Activated naive CD4-positive, alpha-beta T cell (primary cell): ENCODE measurements around the gene RABGAP1L.
"Not testable (repeated sequence)": the region's sequence is repeated elsewhere in the genome, so short reads cannot be mapped to it uniquely, and the experiment has no call there.

ENCODE experiments used
- DNase-seq, 4 experiments: peaks; one replicate each; lab custom pipeline; 2025; lab: John Stamatoyannopoulos, UW

Gene RABGAP1L

DNA sequence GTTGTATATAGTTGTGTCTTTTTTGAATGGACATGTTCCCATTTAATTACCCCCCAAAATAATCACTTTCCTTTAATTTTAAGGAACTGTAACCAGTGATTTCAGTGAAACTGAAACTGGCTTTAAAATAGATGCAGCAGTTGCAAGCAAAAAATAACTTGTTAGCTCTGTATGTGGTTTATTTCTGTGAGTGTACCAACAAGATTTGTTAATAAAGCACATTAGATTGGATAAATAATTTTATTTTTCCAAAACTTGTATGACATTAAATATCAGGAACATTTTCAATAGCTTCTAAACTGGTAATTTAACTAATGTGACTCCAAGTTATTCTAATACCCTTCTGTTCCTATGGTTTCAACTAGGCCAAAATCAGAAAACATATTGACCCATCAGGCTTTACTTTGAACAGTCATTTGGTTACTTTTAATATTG lies 656.2 kb downstream of the RABGAP1L start:
- DNase-seq = no peak

DNA sequence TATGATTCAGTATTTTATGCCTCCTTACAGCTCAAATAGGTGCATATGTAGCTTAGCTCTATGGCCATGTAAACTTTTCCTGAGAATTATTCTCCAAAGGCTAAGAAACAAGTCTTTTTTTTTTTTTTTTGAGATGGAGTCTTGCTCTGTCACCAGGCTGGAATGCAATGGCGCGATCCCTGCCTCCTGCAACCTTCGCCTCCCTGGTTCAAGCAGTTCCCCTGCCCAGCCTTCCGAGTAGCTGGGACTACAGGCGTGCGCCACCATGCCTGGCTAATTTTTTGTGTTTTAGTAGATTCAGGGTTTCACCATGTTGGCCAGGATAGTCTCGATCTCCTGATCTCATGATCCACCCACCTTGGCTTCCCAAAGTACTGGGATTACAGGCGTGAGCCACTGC lies 657.3 kb downstream of the RABGAP1L start:
- not testable (repeated sequence) for DNase-seq

DNA sequence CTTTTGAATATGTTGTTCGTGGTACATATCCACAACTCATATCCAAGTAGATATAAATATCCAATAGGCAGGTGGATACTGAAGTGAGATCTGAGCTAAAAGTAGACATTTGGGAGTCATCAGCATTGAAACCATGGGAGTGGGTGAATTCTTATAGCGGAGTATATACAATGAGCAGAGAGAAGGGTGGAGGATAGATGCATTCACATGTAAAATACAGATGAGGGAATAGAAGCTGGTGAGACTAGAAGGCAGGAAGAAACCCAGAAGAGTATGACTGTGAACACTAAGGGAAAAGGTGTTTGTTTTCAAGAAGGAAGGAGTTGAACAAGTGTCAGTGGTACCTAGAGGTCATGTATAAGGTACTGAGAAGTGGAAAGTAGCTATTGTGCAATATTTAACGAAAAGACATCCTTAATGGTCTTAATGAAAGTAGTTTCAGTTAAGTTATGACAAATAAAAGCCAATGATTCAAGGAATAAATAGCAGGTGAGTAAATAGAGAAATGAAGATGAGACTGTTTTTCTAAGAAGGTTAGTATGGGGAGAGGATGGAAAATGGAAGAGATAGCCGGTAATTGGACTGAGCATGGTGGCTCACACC lies 658.8 kb downstream of the RABGAP1L start:
- no peak for DNase-seq

GRCh38 chr1:174818951-174819350 lies 659.6 kb downstream of the RABGAP1L start:
- no peak for DNase-seq

GRCh38 chr1:174819596-174819995 lies 660.3 kb downstream of the RABGAP1L start:
- DNase-seq = no peak

DNA sequence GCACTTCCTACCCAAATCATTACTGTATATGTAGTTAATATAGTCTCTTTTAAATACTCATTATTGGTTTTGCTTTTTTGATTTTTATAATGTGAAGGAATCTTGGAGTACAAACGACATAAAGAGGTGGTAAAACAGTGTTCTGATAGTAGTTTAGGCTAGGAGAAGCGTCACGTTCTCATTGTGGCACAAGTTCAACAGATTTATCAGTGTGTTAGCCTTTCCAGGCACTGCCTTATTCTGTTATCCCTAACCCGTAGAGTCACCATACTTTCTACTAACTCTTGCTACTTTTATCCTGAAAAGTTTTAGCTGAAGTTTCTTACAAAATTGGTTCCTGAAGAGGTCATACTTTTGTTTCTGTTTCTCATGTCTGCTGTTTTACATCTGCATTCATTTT lies 665.8 kb downstream of the RABGAP1L start:
- no peak for DNase-seq

DNA sequence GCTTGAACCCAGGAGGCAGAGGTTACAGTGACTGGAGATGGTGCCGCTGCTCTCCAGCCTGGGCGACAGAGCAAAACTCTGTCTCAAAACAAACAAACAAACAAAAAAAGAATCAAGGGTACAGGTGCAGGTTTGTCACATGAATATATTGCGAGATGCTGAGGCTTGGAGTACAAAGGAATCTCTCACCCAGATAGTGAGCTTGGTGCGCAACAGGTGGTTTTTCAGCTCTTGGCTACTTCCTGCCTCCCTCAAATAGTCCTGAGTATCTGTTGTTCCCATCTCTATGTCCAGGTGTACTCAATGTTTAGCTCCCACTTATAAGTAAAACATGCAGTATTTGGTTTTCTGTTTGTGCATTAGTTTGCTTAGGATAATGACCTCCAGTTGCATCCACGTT lies 666.5 kb downstream of the RABGAP1L start:
- DNase-seq = no peak

DNA sequence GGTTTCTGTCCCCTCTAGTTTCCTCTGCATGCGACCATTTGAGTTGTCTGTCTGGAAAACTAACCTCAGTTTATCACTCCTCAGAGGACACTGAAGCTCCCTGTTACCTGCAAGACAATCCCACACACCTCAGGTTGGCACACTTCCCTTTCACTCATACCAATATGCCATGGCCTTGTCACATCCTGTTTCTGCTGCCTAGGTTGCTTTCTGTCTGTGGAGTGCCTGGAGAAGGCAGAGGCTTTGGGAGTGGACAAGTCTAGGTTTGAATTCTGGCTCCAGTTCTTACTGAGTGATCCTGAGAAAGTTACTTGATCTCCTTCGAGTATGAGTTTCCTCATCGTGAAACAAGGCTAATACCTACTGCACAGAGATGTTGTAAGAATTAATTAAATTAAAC lies 668.9 kb downstream of the RABGAP1L start:
- no peak for DNase-seq

DNA sequence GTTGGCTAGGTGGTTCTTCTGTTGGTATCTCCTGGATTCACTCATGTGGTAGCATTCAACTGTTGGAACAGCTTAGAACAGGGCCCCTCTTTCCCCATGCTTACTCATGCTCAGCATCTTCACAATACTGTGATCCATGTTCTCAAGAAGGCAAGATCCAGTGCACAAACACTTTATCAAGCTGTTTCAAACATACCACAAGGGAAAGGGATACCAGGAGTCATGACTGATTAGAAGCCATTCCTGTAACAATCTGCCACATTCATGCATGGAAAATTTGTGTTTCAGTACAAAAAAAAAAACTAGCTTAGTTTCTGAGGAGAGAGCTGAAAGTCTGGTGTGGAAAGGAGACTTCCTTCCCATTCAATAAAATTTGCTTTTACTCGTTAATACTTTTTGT lies 670.7 kb downstream of the RABGAP1L start:
- DNase-seq = no peak

GRCh38 chr1:174836543-174836942 lies 677.2 kb downstream of the RABGAP1L start:
- DNase-seq = no peak

DNA sequence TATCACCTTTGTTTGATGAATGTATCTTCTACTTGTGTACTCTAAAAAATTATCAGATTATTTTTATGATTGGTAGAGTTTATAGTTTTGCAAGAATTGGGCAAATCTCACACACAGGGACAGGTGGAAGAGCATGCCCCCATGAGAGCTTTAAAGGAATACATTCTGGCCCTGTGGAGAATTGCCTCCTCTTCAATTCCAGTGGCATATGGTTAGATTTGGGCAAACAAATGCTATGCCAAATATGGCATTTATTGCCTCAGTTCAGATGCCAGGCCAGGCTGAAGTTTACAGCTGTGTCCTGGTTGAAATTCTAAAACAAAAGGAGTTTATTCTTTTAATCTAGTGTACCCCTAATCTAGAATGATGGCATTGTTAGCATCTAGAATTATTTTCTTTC lies 678.1 kb downstream of the RABGAP1L start:
- no peak for DNase-seq

- DNase-seq = no peak
These were observed 679.9 kb downstream of the RABGAP1L start for GRCh38 chr1:174839211-174839610.

DNA sequence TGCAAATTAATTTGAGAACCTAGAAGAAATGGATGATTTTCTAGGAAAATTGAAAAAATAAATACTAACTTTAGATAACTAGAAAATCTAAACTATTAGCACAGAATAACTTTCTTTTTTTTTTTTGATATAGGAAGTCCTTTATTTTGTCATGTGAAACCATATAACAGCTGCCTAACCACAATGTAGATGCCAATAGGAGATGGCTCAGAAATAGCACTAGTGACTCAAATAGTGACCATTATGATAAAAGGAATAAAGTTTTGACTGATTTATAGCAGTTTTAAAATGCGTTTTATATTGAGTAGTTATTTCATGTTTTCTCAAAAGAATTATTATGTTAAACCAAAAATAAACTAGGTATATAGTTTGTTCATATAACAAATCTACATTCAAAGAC lies 682.4 kb downstream of the RABGAP1L start:
- no peak for DNase-seq

DNA sequence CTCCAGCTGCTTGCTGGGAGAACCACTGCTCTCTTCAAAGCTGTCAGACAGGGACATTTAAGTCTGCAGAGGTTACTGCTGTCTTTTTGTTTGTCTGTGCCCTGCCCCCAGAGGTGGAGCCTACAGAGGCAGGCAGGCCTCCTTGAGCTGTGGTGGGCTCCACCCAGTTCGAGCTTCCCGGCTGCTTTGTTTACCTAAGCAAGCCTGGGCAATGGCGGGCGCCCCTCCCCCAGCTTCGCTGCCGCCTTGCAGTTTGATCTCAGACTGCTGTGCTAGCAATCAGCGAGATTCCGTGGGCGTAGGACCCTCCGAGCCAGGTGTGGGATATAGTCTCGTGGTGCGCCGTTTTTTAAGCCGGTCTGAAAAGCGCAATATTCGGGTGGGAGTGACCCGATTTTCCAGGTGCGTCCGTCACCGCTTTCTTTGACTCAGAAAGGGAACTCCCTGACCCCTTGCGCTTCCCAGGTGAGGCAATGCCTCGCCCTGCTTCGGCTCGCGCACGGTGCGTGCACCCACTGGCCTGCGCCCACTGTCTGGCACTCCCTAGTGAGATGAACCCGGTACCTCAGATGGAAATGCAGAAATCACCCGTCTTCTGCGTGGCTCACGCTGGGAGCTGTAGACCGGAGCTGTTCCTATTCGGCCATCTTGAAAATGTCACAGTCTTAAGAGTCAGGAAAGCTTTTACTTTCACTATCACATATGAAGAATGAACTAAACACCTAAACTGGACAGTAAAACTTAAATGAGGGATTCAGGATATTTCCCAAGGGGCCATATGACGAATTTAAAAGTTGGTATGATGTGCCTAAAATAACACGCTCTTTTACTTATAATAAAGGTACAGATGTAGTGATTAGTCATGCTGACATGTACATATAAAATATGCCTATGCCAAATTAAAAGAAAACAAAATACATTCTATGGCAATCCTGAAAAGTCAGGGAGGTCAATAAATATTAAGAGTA lies 689.6 kb downstream of the RABGAP1L start:
- not testable (repeated sequence) for DNase-seq

DNA sequence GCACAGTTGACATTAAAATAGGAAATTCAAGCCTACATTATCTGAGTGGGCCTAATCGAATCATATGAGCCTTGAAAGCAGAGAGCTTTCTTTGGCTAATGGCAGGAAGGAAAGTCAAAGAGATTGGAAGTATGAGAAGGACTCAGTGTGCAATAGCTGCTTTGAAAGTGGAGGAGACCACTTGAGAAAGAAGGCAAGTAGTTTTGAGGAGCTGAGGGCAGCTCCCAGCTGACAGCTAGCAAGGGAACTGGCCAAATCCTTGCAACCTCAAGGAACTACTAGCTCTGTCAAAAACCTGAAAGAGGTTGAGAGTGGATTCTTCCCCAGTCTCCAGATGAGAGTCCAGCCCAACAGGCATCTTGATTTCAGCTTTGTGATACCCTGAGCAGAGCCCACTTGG lies 691.4 kb downstream of the RABGAP1L start:
- DNase-seq = no peak

- DNase-seq = no peak
These were observed 699.0 kb downstream of the RABGAP1L start for GRCh38 chr1:174858301-174858700.

GRCh38 chr1:174870319-174870718 lies 711.0 kb downstream of the RABGAP1L start:
- DNase-seq = no peak

DNA sequence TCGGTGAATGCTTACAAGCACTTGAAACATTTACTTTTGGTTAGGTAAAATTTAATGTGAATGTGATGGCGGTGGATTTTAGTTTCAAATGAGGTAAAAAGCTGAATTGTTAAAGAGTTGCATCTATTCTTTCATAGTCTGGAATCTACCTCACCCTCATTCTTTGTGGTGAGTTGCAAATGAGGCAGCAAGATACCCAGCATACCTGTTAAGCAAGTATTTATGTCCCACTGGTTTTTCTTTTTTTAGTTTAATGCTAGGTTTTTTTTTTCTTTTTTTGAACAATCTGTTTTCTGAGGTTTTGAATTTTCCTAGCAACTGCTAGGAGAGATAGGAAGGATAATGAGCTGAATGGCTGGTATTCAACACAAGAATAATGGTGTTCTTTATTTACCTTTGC lies 712.6 kb downstream of the RABGAP1L start:
- DNase-seq = no peak

GRCh38 chr1:174872615-174873058 lies 713.3 kb downstream of the RABGAP1L start:
- no peak for DNase-seq

GRCh38 chr1:174874331-174875053 lies 715.2 kb downstream of the RABGAP1L start:
- no peak for DNase-seq

GRCh38 chr1:174875306-174875705 lies 716.0 kb downstream of the RABGAP1L start:
- DNase-seq = peak in 1 of 4 experiments; percentile 12

DNA sequence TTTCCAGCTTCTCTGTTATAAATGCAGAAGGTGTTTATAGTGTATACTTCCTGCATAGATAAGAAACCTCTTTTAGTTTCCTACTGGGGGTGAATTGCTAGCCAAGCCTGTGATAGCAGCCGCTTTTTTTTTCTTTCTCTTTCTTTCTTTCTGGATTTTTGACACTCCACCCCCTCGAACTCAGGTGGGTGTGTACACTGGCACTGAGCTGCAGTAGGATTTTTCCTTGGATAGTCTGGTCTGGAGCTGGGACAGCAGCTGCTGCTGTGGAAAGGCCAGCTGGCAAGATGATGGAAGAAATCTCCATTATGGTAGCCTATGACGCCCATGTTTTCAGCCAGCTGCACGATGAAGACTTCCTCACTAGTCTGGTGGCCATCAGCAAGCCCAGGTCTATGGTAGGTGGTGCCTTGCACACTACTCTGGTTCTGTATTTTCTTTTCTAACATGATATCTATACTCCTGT lies 717.9 kb downstream of the RABGAP1L start:
- DNase-seq = no peak
